ENCODE data around the gene SAMD15.
"Not testable (repeated sequence)": the region's sequence is repeated elsewhere in the genome, so short reads cannot be mapped to it uniquely, and the experiment has no call there.

SAMD15 gene

DNA sequence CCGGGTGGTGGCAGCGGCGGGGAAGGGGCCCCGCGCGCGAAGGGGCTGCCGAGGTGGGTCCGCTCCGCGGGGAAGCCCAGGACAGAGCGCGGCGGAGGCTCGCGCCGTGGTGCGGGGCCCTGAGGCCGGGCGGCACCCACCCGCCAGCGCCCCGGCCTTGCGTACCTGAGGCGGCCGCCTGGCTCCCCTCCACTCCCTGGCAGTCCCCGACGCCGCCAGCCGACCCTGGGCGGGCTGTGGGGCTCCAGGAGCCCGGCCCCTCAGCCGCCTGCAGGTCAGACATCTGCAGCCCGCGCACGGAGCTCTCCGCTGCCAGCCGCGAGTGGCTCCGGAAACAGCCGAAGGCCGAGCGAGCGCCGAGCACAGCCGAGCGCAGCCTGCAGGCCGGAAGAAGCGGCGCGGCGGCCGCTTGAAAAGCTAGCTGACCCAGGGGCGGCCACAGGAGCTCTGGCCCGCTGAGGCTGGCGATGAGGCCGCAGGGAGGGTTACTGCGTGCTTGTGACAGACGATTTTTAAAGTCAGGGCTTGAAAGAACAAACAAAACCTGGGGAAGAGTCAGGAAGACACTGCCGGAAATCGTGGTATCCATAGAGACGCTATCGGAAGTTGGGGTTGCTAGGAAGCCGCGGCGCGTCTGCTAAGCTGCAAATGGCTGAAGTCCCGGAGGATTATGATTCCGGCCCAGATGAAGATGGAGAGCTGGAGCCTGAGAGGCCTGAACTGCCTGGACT is at the start of gene SAMD15, which contains the start of gene TMED8:
SAMD15 (plus strand) TSS at position 609 of the 731 bp plus-strand sequence; CDS start at position 649, 40 bp downstream.
TMED8 (minus strand) TSS at position 324 of the 731 bp plus-strand sequence; CDS start at position 283, 41 bp downstream.
- peak; percentile 92 for DNase-seq

DNA sequence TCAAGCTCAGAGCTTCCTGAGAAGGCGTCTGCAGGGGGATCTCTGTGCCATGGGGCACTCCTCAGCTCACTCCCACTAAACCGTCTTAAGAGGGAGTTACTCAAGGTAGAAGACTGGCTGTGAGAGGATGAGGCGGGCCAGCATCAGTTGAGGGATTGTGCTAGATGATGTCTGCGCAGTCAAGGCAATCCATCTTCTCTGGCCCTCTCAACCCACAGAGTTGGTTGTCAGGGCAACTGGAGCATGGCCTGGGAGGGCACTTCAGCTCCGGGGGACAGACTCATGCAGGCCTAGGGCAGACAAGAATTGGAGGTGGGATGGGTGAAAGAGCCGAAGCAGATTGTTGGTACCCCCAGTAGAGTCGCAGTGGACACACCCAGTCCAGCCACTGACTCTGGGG is 47.3 kb upstream of the SAMD15 start:
- no peak for DNase-seq

DNA sequence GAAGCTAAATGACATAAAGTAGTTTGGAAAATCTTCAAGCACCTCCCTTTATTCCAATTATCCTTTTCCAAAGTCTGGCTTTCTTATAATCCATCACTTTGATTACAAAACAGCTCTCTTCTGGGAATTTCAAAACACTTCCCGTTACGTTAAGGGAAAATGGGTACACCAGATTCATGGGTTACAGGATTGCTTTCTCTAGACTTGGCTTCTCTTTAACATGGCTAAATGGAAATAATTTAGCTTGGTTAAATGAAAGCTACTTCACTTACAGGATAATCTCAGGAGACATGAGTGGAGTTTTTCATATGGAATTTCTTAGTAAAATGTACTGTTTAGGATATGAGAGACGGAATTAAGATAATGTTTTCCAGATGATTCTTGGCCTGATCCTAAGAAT is 41.6 kb upstream of the SAMD15 start:
- no peak for DNase-seq

DNA sequence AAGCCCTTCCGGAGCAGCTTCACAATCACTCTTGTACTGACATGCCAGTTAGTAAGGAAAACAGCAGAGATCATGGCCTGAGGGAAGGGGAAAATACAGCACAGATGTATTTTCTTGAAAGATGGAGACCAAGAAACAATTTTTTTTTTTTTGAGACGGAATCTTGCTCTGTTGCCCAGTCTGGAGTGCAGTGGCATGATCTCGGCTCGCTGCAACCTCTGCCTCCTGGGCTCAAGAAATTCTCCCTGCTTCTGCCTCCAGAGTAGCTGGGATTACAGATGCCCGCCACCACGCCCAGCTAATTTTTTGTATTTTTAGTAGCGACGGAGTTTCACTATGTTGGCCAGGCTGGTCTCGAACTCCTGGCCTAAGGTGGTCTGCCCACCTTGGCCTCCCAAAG is 39.9 kb upstream of the SAMD15 start:
- DNase-seq: not testable (repeated sequence)

DNA sequence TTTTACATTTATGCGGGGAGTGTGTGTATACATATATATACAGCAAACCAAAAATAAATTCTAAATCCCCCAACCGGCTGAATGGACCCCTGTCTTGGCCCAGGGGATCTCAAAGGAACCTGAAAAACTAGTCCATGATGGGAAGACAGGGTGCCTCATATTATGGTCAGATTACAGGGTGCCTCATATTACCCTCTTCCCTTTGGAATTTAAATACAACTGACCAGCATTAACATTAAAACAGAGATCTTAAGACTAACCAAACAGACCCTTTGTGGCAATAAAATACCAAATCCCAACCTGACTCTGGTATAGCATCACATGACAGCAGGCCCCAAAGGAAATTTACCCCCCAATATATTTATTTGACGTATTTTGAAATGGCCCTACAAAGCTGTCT is 39.3 kb upstream of the SAMD15 start:
- no peak for DNase-seq

DNA sequence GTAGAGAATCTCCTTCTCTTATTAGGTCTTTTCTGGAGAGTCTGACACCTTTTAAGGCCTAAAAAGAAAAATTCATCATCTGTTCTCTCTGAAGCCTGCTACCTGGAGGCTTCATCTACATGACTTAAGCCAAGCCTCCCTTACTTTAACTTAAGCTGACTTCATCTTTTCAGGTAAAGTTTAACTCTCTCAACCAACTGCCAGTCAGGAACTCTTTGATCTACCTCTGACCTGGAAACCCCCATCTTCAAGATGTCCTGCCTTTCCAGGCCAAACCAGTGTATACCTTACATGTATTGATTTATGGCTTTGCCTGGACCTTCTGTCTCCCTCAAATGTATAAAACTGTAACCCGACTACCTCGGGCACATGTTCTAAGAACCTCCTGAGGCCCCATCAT is 38.9 kb upstream of the SAMD15 start:
- DNase-seq: no peak

DNA sequence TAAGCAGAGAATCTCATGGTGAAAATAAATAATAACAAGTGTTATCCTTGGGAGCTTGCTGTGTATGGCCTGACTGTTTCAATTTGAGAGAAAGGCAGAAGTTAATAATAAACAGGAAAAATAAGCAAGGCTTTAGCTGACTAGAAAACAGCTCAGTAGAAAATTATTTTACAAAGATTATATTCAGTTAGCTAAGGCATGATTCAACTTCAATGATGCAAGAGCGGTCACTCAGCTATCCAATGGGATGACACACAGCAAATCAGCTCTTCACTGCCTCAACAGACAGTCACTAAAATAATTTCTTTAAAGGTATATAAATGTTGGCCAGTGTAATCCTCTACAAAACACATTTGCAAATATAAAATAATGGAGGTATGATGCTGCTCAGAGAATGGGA is 37.8 kb upstream of the SAMD15 start:
- no peak for DNase-seq

DNA sequence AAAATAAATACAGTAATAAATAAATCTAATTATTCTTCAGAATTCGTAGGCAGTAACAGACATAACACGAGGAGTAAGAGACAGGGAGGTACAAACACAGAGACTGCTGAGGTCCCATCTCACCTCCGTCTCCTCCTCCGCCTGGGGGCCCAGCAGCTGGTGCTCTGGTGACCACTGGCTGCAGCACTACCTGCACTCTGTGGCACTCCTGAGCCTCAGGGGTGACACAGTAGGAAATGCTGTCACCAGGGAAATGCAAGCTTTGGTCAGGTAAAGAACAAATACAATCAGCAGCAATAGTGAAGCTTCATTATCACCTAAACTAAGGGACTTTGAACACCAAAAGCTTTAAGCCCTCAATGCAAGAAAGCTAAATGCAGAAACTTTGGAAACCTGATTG is 36.8 kb upstream of the SAMD15 start:
- no peak for DNase-seq

DNA sequence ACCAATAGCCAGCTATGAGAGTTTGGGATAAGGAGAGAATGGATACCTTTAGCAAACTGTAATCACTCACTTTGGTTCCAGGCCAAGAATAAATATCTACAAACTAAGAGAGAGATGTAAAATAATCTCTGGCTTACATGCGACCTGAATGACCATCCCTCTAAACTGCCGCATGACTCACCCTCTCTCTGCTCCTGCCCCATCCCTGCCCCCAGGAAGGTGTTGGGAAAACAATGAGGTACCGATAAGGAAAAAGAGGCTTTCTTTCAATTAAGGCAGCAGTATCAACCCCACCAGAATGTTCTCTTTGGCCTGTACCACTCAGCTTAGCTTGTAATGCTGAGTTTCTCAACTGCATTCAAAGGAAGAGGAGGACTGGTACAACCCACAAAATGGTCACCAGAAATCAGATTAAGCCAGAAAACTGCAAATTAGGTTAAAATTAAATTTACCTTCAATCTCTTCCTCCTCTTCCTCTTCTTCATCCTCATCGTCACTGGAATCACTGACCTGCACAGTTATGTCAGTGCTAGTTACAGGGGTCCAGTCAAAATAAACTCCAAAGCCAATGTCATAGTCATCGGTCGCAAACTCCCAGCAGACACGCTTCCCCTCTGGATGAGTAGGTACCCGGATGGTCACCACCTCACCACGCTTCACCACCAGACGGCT is 34.3 kb upstream of the SAMD15 start:
- DNase-seq: no peak

DNA sequence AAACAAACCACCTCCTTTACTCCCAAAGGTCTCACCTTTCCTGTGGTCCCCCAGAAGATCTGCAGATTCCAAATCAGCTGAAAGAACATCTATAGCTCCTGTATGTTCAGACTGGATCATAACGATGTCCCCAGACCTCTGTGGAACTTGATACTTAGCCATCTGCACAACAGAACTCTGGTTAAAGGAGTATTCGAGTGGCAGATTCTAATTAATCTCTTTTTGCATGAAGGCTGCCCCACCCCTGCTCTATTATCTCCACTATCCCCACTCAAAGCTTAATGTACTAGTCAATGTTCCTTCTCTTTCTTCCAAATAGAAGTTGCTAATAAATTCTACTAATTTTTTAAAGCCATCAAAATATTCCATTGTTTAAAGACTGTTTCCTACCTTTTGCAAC is 33.5 kb upstream of the SAMD15 start:
- DNase-seq: no peak

DNA sequence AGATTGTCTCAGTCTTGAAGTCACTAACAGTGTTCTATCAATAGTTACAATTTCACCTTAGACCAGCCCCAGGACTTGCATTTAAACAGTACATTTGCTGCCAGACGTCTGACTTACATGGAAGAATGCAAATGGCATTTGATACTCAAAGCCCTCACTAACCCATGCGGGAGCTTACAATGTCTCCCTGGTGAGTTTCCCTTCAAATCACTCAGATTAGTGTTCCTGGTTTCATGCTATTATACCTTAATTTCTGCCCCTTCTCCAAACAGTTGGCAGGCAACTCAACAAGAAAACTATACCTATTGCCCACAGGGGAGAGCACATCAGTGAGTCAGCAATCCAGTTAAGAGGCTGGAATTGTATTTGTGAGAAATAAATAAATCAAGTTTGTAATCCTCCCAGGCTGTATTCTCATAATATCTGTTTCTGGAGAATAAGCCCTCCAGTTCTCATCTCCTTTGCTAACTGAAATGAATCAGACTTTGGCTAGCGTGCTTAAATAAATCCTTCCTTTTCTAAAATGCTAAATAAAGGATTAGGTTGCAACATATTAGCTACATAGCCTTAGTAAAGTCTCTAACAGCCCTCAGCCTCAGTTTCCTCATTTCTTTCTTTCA is 32.7 kb upstream of the SAMD15 start:
- DNase-seq: no peak

DNA sequence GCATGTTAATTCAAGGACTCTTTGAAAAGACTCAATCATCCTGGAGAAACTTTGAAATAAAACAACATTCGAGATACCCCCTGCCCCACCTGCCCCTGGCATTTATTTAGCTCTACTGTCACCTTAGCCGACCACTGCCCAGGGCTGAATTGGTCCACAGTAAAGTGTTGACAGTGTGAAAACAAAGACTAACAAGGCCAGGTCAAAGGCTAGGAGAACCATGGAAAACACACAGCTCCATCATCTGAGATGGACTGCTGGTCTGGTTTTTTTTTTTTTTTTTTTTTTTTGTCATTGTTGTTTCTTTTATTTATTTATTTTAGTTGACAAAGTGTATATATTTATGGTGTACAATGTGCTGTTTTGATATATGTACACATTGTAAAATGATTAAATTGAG is 30.7 kb upstream of the SAMD15 start:
- DNase-seq: no peak

DNA sequence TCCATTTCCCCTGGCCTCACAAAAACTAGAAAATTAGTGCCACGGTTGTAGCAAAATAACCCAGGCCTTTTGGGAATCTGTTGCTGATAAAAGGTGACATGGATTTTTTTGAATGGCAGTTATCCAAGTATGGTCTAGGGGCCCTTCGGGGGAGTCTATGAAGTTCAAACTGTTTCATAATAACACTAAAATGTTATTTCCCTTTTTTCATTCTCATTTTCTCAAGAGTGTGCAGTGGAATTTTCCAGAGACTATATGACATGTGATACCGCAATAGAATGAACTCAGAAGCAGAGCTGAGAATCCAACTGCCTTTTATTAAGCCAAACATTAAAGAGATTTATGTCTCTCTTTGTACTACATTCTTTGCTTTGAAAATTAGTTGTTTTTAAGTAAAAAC is 29.4 kb upstream of the SAMD15 start:
- DNase-seq: no peak

DNA sequence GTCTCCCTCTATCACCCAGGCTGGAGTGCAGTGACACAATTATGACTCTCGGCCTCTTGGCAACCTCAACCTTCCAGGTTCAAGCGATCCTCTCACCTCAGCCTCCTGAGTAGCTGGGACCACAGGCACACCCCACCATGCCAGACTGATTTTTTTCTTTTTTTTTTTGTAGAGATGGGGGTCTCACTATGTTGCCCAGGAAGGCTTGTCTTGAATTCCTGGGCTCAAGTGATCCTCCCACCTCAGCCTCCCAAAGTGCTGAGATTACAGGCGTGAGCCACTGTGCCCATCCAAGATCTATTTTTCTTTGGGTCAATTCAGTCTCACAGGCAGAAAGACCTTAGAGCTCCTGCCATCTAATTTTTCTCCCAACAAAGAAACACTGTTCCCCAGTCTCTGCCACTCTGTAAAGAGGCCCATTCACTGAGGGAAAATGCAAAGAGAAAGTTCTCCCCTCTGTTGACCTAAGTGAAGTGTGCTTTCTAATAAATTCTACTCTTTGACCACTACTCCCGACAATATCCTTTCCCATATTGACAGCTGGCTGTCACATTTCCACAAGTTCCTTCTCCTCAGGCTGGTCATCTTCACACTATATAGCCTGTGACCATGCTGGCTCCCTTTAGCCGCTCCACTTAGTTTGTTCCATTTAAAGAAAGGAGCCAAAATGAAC is 23.6 kb upstream of the SAMD15 start:
- DNase-seq: no peak

DNA sequence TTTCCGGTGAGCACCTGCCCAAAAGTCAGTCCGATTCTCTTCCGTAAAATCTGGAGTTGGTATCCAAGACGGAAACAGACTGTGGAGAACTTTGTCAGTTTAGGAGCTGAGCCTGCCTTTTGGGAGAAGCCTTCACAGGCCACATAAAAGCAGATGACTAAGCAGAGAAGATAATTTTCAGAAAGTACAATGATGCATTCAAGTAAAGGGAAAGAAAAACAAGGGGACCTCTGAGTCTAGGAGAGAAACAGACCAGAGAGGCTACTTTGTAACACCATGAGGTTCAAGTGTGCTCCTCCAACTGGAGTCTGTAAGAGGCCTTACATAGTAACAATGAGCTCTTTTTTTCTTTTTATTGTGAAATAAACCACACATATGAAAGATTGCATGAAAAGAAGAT is 21.4 kb upstream of the SAMD15 start:
- DNase-seq: no peak

DNA sequence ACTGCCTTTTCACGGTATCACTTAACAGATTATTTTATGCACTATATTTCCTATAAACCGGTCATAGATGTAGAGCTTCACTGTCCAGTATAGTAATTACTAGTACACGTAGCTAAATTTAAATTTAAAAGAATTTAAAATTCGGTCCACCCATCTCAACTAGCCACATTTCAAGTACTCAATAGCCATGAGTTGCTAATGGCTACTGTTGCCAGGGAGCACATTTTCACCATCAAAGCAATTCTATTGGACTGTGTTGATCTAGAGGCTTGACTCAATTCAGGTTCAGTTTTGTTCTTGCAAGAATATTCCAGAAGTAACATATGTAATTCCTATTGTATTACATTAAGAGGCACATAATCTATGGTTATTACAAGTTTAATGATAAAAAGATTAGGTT is 20.3 kb upstream of the SAMD15 start:
- no peak for DNase-seq

DNA sequence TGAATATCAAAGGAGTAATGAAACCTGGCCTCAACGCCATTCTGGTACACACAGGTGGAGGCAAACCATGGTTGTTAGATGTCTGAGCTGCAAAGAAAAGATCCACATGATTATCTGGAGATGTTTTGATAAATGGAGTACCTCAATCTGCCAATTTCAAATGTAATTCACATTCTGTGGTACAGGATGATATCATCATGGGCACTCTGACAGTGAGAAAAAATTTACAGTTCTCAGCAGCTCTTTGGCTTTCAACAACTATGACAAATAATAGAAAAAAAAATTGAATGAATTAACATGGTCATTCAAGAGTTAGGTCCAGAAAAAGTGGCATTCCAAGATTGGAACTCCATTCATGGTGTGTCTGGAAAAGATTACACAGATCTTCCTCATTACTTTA is 17.6 kb upstream of the SAMD15 start:
- no peak for DNase-seq

DNA sequence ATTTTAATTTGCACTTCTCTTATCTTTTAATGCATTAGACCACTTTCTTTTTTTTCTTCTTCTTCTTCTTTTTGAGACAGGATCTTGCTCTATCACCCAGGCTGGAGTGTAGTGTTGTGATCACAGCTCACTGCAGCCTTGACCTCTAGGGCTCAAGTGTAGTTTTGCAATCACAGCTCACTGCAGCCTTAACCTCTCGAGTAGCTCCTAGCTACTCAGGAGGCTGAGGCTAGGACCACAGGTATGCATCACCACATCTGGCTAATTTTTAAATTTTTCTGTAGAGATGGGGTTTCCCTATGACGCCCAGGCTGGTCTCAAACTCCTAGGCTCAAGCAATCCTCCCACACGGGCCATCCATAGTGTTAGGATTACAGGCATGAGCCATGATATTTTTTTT is 13.0 kb upstream of the SAMD15 start:
- no peak for DNase-seq

DNA sequence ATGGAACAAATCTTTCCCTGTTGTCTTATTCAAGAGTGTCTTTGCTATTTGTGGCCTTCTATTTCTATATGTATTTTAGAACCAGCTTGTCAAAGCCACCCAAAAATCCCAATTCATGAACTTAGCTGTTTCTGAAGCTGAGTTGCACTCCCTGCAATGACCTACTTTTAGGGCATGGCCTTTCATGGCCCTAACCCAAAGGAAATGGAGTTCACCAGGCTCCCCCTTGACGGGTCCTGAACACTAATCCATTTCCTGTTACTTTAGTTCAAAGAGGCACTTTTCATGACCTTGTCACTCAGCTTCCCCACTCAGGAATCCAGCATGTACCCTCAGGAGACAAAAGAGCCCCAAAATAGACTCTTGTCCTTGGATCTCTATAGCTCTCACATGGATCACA is 7.9 kb upstream of the SAMD15 start:
- DNase-seq: no peak

DNA sequence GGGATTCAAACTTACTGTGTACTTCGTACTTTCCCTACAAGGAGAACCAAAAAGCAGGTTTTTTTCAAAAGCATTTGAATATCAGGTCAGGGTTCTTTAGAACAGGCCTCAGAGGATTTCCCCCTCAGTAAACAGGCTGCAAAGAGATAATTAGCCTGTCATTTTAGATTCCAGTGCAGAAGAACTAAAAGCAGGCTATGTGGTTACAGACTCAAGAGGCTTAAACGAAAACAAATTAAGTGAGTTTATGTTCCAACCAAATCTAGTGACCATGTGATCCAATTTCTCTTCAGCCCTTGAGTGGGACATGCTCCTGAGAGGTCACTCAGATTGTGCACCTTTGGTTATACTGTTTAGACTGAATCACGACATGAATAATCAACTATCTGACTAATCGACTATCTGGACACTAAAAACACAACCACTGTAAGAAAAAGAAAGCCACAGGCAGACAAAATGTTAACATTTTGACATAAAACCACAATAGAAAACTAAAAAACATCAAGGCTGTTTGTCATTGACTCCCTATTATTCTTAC is 4.8 kb upstream of the SAMD15 start:
- DNase-seq: no peak

DNA sequence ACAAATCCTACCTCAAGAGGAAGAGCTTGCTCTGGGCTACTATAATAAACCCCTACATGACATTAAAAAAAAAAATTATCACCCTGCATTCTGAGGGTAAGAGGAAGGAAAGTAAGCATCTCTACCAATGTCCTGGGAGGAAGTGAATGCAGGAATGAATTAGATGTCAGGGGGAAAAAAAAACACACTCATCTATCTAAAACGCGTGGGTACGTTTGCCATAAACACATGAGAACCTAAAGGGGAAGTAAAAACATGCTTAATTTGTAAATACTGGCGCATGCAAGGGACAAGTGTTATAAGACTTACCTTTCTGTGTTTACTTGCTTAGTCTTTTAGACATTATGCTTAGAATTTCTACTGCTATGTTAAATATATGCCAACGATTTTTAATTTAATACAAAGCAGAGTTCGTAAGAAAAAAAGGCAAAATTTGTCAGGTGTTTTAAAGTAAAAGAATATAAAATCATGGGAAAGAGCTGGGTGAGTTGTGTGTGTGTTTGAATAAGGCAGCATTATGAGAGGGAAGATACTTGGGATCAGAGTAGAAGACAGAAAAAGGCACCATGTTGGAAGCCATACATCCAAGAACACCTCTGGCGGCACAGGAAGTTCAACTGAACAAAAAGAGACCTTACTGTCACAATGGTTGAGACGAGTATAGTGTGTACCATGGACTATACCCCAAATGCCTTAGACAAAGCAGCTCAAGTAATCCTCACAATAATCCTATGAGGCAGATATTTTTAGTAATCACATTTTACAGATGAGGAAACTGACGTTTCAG is 1.8 kb upstream of the SAMD15 start:
- peak; percentile 6 for DNase-seq

DNA sequence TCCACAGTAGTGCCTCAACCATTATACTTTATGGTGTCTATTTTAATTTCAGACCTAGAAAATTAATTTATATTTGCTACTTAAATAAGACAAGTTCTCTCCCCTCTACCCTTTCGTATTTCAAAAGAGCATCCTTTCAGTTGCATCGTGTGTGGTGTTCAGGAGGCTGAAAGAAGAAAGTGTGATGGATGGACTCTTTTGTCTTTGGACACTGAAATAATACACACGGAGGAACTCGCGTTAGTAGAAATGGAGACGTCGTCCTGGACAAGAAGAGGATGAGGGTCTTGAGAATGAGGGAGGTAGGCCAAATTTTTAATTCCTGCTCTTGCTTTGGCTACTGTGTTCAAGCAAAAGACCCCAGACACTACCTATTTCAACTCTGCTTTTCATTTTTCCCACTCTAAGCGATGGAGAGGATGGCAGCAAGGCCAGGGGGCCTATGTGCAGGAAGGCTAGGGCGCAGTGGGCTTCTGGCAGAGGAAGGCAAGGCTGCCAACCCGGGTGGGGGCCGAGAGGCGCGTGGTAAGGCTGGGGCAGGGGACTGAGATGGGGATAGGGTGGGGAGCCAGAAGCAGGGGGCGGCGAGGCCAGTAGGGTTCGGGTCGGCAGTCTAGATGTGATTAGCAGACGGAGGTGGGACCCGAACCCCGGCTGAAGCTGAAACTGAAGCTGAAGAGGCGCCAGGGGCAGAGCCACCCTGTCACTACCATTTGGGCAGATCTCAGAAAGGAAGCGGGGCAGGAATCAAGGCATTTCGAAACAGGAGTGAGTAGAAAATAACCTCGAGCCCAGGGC is 1.0 kb upstream of the SAMD15 start:
- DNase-seq: no peak
